KMS-11 (cell line): Measurements from ENCODE around the gene KCTD7.
"Not testable (repeated sequence)": the region's sequence is repeated elsewhere in the genome, so short reads cannot be mapped to it uniquely, and the experiment has no call there.

Experiments
- H2AFZ ChIP-seq: fragments of 200-600 bp; sonication (generic); 2 replicates; pipeline ENCODE4 v1.6.1; 2016; ENCODE audit warnings: antibody characterized with exemption, mixed run types, low read depth
- H3K27ac ChIP-seq: fragments of 200-600 bp; sonication (generic); 2 replicates; pipeline ENCODE4 v1.6.1; 2016; ENCODE audit warnings: mild to moderate bottlenecking, mixed run types
- H3K27me3 ChIP-seq: fragments of 200-600 bp; sonication (generic); 2 replicates; pipeline ENCODE4 v1.6.1; 2017; ENCODE audit warnings: mild to moderate bottlenecking, low read depth, mixed run types, moderate library complexity; ENCODE audit not compliant: insufficient read depth
- H3K36me3 ChIP-seq: fragments of 200-600 bp; sonication (generic); 2 replicates; pipeline ENCODE4 v1.6.1; 2017; ENCODE audit warnings: mild to moderate bottlenecking, mixed run types; ENCODE audit not compliant: insufficient read depth
- H3K4me1 ChIP-seq: fragments of 200-600 bp; sonication (generic); 2 replicates; pipeline ENCODE4 v1.6.1; 2016; ENCODE audit warnings: mild to moderate bottlenecking, low read depth, mixed run types; ENCODE audit not compliant: poor library complexity, severe bottlenecking
- H3K4me2 ChIP-seq: fragments of 200-600 bp; sonication (generic); 2 replicates; pipeline ENCODE4 v1.7.0; 2016; ENCODE audit warnings: mild to moderate bottlenecking, mixed run types
- H3K4me3 ChIP-seq: fragments of 200-600 bp; sonication (generic); IDR thresholded peaks from 2 replicates; pipeline ENCODE4 v1.6.1; 2017; ENCODE audit warnings: low read depth, low read length, mixed read lengths; ENCODE audit not compliant: insufficient read depth
- H3K79me2 ChIP-seq: fragments of 200-600 bp; sonication (generic); 2 replicates; pipeline ENCODE4 v1.6.1; 2016; ENCODE audit warnings: low read depth, mixed run types; ENCODE audit not compliant: insufficient read depth
- H3K9ac ChIP-seq: fragments of 200-600 bp; sonication (generic); 2 replicates; pipeline ENCODE4 v1.6.1; 2016; ENCODE audit warnings: mild to moderate bottlenecking, mixed run types
- H4K20me1 ChIP-seq: fragments of 200-600 bp; sonication (generic); 2 replicates; pipeline ENCODE4 v1.6.1; 2016; ENCODE audit warnings: mild to moderate bottlenecking, mixed run types; ENCODE audit not compliant: insufficient read depth
- TF ChIP-seq, protein P1 (sequence below): fragments of 200-600 bp; sonication (generic); conservative IDR thresholded peaks from 2 replicates; pipeline ENCODE4 v1.6.1; 2017; ENCODE audit warnings: low read depth, mild to moderate bottlenecking, antibody characterized with exemption, low read length, moderate library complexity, mixed read lengths

The KCTD7 gene

DNA sequence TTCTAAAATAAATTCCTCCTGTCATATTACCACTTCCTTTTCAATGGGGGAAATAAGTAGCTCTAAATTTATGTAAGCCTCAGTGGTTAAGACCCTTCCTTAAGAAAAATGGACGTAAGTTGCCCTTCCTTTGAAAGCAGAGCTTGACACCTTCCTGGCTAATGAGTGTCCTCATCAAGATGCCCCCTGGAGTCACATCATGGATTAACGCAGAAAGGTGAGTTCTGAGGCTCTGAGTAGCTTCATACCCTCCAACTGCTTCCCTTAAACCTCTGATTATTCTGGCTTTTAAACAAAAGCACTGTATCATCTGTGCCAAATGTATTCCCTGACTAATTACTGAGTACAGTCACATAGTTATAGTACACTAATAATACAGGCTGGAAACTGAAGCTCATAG, 14.7 kb downstream of the KCTD7 start:
- H3K79me2 ChIP-seq: no peaks in the 10 kb centered on the region
- H3K36me3 ChIP-seq: no peaks in the 10 kb centered on the region
- no peak overlapping the region for H3K9ac ChIP-seq
- no peak overlapping the region for H3K4me2 ChIP-seq
- TF ChIP-seq, protein P1, sequence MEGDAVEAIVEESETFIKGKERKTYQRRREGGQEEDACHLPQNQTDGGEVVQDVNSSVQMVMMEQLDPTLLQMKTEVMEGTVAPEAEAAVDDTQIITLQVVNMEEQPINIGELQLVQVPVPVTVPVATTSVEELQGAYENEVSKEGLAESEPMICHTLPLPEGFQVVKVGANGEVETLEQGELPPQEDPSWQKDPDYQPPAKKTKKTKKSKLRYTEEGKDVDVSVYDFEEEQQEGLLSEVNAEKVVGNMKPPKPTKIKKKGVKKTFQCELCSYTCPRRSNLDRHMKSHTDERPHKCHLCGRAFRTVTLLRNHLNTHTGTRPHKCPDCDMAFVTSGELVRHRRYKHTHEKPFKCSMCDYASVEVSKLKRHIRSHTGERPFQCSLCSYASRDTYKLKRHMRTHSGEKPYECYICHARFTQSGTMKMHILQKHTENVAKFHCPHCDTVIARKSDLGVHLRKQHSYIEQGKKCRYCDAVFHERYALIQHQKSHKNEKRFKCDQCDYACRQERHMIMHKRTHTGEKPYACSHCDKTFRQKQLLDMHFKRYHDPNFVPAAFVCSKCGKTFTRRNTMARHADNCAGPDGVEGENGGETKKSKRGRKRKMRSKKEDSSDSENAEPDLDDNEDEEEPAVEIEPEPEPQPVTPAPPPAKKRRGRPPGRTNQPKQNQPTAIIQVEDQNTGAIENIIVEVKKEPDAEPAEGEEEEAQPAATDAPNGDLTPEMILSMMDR: no peak
- no peaks in the 10 kb centered on the region for H4K20me1 ChIP-seq
- H3K4me3 ChIP-seq: no peak overlapping the region
- no peak overlapping the region for H3K27ac ChIP-seq
- H3K27me3 ChIP-seq: no peaks in the 10 kb centered on the region
- H2AFZ ChIP-seq: no peak overlapping the region
- no peaks in the 10 kb centered on the region for H3K4me1 ChIP-seq

DNA sequence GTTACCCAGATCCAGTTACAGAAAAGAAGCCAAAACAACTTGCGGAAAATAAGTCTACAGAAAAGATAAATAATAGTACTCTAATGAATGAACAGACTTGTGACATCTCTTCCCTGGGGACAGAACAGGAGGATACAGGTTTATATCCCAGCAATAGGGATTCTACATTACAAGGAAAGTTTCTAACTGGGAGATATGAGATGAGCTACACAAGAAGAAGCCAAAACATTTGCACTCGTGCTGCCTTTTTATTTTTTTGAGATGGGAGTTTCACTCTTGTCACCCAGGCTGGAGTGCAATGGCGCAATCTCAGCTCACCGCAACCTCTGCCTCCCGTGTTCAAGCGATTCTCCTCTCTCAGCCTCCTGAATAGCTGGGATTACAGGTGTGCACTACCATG, 22.3 kb downstream of the KCTD7 start:
- H3K9ac ChIP-seq, H2AFZ ChIP-seq, H3K27me3 ChIP-seq, H4K20me1 ChIP-seq, H3K27ac ChIP-seq, H3K4me2 ChIP-seq, H3K4me1 ChIP-seq, H3K36me3 ChIP-seq, H3K4me3 ChIP-seq: not testable (repeated sequence)
- peaks cover 14% of the 10 kb centered on the region; the same call in 1 of the 2 replicates for H3K79me2 ChIP-seq

DNA sequence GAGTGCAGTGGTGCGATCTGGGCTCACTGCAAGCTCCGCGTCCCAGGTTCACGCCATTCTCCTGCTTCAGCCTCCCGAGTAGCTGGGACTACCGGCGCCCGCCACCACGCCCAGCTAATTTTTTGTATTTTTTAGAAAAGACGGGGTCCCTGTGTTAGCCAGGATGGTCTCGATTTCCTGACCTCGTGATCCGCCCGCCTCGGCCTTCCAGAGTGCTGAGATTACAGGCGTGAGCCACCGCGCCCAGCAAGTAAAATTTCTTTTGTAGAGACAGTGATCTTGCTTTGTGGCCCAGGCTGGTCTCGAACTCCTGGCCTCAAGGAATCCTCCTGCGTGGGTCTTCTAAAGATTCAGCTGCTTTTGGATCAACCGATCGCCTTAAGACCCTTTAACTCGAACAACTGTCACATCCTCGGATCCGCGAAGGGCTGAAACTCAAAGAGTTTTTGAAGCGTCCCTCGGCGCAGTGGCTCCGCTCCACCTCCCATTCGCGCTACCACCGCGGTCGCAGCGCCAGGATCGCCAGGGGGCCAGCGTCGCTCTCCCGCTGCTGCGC, 25.1 kb downstream of the KCTD7 start:
- peak overlapping the region; percentile 83 for H3K9ac ChIP-seq
- H3K79me2 ChIP-seq: peaks cover 27% of the 10 kb centered on the region; the same call in 1 of the 2 replicates
- H3K4me2 ChIP-seq: peak overlapping the region; percentile 77
- not testable (repeated sequence) for H3K4me3 ChIP-seq, H3K27me3 ChIP-seq, H3K4me1 ChIP-seq, H3K36me3 ChIP-seq, H4K20me1 ChIP-seq
- peak overlapping the region; percentile 86 for H3K27ac ChIP-seq
- TF ChIP-seq, protein P1: peak; percentile 16; the same call in 1 of the 2 replicates
- H2AFZ ChIP-seq: peak overlapping the region; percentile 77

DNA sequence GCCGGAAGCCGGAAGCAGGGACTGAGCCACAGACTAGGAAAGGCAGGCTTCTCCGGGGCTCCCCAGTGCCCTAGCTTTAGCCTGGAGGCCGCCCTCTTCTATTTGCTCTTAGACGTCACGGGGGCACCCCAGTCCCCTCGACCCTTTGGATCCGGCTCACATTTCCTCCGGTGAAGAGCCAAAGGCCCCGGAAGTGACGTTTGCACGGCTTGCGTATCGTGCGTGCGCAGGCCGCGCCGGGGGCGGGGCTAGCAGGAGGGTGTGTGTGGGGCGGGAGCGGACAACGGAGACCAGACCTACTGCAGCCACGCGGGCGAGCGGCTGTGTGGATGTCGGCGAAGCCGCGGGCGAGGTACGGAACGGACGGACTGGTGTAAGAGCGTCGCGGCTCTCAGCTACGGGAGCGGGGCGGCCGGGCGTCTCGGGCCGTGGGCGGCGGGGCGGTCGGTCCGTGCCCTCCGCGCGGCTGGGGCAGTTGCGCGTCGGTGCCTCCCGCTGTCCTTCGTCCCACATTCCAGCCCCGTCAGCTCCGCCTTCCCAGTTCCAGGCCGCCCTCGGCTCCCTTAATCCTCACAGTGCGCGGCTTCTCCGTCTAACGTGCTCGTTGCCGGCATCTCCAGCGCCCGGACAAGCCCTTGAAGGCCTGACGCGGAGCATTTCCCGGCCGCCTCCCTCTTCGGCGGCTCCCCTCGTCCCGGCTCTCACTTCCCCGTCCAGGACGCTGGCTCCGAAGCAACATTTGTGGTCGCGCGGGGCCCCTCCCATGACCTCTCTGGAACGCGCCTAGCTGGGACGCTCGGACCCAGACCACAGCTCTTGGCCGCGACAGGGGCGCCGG, 25.8 kb downstream of the KCTD7 start:
- TF ChIP-seq, protein P1: no peak
- H3K36me3 ChIP-seq: no peaks in the 10 kb centered on the region

DNA sequence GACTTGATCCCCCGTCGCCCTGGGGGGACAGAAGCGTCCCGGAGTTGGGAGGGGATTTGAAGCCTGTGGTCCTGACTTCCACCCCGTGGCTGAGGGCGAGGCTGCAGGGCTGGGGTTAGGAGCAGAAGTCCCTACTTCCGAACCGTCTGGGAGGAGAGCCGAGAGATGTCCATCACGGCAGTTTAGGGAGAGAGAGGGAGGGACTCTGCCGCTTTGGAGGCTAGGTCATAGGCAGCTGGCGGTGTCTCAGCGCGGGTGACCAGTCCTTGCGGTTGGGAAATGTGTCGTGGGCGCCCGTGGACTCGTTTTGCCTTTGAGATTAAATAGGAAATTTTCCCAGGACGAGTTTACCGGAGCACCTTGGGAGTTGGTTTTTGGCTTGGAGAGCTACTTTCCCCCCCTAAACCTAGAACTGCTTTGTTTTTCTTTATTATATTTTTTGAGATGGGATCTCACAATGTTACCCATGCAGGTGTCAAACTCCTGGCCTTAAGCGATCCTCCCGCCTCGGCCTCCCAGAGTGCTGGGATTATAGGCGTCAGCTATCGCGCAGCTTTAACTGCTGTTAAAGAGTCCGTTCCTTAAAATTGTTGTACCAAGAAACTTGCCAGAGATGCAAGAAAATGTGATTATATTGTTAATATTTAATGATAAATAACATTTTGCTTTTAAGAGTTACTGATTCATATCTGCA, 26.6 kb downstream of the KCTD7 start:
- not testable (repeated sequence) for H3K4me3 ChIP-seq, H3K27me3 ChIP-seq, H3K36me3 ChIP-seq, H4K20me1 ChIP-seq, H3K4me1 ChIP-seq
- Histone ChIP-seq H2AFZ (peak overlapping the region; percentile 77), H3K79me2 (peaks cover 27% of the 10 kb centered on the region; the same call in 1 of the 2 replicates), H3K4me2 (peak overlapping the region; percentile 62), H3K27ac (peak overlapping the region; percentile 86), H3K9ac (peak overlapping the region; percentile 83)

More for the DNA sequence above, 25.8 kb downstream of the KCTD7 start:
- H3K4me1 ChIP-seq: peaks cover 6% of the 10 kb centered on the region
- H3K79me2 ChIP-seq: peaks cover 27% of the 10 kb centered on the region; the same call in 1 of the 2 replicates
- peak overlapping the region; percentile 83 for H3K9ac ChIP-seq
- no peaks in the 10 kb centered on the region for H3K27me3 ChIP-seq
- peak overlapping the region; percentile 86 for H3K27ac ChIP-seq
- H3K4me2 ChIP-seq: peak overlapping the region; percentile 77
- peak overlapping the region; percentile 77 for H2AFZ ChIP-seq
- no peaks in the 10 kb centered on the region for H4K20me1 ChIP-seq
- H3K4me3 ChIP-seq: no peak overlapping the region

DNA sequence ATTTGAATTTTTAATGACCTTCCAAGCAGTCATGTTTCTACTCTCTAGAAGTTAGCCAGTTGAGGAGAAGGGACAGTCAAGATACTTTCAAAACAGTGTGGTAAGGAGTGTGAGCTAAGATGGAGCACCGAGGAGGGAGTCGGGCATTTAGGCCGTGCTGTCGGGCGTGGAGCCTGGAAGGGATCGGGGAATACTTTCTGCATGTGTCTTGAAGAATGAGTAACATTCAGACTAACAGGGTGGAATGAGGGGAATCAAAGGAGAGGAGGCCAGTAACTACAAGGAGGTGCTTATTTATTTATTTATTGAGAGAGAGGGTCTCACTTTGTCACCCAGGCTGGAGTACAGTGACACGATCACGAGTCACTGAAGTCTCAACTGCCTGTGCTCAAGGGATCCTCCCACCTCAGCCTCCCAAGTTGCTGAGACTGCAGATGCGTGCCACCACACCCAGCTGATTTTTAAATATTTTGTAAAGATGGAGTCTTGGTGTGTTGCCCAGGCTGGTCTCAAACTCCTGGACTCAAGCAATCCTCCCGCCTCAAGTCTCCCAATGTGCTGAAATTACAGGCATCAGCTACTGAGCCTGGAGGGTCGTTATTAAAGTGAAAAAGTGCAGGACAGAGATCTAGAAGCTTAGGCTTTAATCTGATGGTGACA, 27.3 kb downstream of the KCTD7 start:
- H3K36me3 ChIP-seq, H4K20me1 ChIP-seq, H3K27me3 ChIP-seq, H2AFZ ChIP-seq, H3K27ac ChIP-seq, H3K4me1 ChIP-seq, H3K4me3 ChIP-seq: not testable (repeated sequence)
- peaks cover 27% of the 10 kb centered on the region; the same call in 1 of the 2 replicates for H3K79me2 ChIP-seq
- H3K4me2 ChIP-seq: 0 out of 2 replicates have a peak overlapping the region, but pooled peaks have one; percentile 62
- peak overlapping the region; percentile 83; the same call in 1 of the 2 replicates for H3K9ac ChIP-seq
